Chondrocyte (in vitro differentiated cells): ENCODE results near the gene SLC40A1. TPM values are rescaled to one million over a fixed set of nuclear protein-coding genes. Genes with fewer than 3 reads are reported as not detected.

Experiments
- DNase-seq: peaks from one replicate; pipeline ENCODE4 v3.0.0; 2021; ENCODE audit warnings: mixed read lengths, low spot score
- H3K27ac Mint-ChIP-seq: one replicate; pipeline ENCODE4 v1.8.0; 2021; ENCODE audit warnings: mild to moderate bottlenecking, moderate library complexity, mixed read lengths; ENCODE audit not compliant: unreplicated experiment
- H3K27me3 Mint-ChIP-seq: 2 replicates; pipeline ENCODE4 v1.8.0; 2021; ENCODE audit warnings: low read depth, mixed read lengths
- H3K36me3 Mint-ChIP-seq: 2 replicates; pipeline ENCODE4 v1.8.0; 2021; ENCODE audit warnings: low read depth, mixed read lengths
- H3K4me1 Mint-ChIP-seq: 2 replicates; pipeline ENCODE4 v1.8.0; 2021; ENCODE audit warnings: low read depth, mild to moderate bottlenecking, mixed read lengths
- H3K4me3 Mint-ChIP-seq: one replicate; pipeline ENCODE4 v1.8.0; 2021; ENCODE audit warnings: mild to moderate bottlenecking, moderate library complexity, mixed read lengths; ENCODE audit not compliant: unreplicated experiment
- H3K9me3 Mint-ChIP-seq: 2 replicates; pipeline ENCODE4 v1.8.0; 2021; ENCODE audit warnings: low read depth, mixed read lengths
- total RNA-seq: library from RNA; stranded (reverse); gene quantifications from 3 replicates; pipeline ENCODE4 v1.2.1, GENCODE V29; 2021
- TF ChIP-seq, protein P1 (sequence below): fragments of 200-600 bp; sonication (generic); IDR thresholded peaks from 2 replicates; pipeline ENCODE4 v1.5.0; 2021; ENCODE audit warnings: antibody characterized with exemption, mild to moderate bottlenecking, moderate library complexity

Gene SLC40A1
- total RNA-seq, 1 donor from 2014 or later = 20.3 TPM

DNA sequence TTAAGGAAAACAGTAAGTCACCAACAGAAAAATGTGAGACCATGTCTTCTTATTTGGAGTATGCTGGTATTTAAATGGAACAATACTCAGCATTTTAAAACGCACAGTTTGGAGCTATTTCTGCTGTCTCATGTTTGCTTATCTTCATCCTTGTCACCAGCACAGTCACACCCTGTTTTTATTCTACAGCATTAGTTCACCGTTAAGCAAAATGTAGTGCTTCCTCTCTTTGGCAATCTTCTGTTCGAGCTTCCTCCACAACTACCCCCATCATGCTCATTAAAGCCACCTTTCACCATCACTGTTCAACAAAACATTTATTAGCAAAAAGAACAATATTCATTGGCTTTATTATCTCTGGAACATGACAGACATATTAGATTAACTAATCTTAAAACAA, 64.0 kb downstream of the SLC40A1 start:
- H3K4me3 Mint-ChIP-seq = no peak overlapping the region
- peaks cover 2% of the 10 kb centered on the region for H3K36me3 Mint-ChIP-seq
- TF ChIP-seq, protein P1, sequence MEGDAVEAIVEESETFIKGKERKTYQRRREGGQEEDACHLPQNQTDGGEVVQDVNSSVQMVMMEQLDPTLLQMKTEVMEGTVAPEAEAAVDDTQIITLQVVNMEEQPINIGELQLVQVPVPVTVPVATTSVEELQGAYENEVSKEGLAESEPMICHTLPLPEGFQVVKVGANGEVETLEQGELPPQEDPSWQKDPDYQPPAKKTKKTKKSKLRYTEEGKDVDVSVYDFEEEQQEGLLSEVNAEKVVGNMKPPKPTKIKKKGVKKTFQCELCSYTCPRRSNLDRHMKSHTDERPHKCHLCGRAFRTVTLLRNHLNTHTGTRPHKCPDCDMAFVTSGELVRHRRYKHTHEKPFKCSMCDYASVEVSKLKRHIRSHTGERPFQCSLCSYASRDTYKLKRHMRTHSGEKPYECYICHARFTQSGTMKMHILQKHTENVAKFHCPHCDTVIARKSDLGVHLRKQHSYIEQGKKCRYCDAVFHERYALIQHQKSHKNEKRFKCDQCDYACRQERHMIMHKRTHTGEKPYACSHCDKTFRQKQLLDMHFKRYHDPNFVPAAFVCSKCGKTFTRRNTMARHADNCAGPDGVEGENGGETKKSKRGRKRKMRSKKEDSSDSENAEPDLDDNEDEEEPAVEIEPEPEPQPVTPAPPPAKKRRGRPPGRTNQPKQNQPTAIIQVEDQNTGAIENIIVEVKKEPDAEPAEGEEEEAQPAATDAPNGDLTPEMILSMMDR = no peak
- no peaks in the 10 kb centered on the region for H3K27me3 Mint-ChIP-seq
- peaks cover 16% of the 10 kb centered on the region for H3K4me1 Mint-ChIP-seq
- H3K9me3 Mint-ChIP-seq = peaks cover 15% of the 10 kb centered on the region
- DNase-seq = no peak
- H3K27ac Mint-ChIP-seq = no peak overlapping the region

DNA sequence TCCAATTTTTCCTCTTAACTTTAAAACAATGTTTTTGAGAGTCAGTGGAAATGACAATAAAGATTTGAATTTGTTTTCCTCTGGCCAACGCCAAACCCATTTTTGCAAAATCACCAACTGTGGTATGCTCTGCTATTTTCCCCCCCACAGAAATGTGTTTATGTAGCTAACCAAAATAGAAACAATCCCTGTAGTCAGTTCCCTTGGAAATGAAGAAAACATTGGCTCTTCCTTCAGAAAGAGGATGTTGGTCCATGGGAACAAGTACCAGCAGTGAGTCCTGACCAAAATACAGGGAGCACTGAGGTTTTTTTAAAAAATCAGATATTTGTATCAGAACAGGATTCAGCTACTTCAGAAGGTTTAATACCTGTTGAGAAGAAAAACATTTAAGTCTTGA, 65.3 kb downstream of the SLC40A1 start:
- no peak overlapping the region for H3K27ac Mint-ChIP-seq

DNA sequence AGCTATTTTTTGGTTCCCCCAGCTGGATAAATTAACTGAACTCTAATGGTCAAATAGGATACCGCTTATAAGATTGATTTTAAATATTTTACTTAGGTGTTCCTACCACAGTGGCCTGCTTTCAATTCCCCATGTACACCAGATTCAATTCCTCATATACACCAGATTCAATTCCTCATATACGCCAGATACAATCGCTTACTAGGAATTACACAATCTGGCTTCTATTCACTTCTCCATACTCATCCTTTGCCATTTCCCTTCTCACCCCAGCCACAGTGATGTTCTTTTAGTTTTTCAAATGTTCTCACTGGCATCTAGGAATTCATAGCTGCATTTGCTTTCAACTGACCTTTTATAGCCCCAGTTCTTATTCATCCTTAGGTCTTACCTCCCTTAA, 66.5 kb downstream of the SLC40A1 start:
- H3K27ac Mint-ChIP-seq = no peak overlapping the region
- TF ChIP-seq, protein P1 = no peak
- H3K9me3 Mint-ChIP-seq = peaks cover 18% of the 10 kb centered on the region
- H3K4me1 Mint-ChIP-seq = peaks cover 15% of the 10 kb centered on the region
- H3K27me3 Mint-ChIP-seq = no peaks in the 10 kb centered on the region
- no peak for DNase-seq
- H3K36me3 Mint-ChIP-seq = peaks cover 5% of the 10 kb centered on the region
- H3K4me3 Mint-ChIP-seq = no peak overlapping the region

More for the DNA sequence above, 65.3 kb downstream of the SLC40A1 start:
- no peaks in the 10 kb centered on the region for H3K27me3 Mint-ChIP-seq
- H3K4me1 Mint-ChIP-seq = peaks cover 15% of the 10 kb centered on the region
- H3K4me3 Mint-ChIP-seq = no peak overlapping the region
- H3K9me3 Mint-ChIP-seq = peaks cover 15% of the 10 kb centered on the region
- peaks cover 2% of the 10 kb centered on the region for H3K36me3 Mint-ChIP-seq
- TF ChIP-seq, protein P1 = no peak
- no peak for DNase-seq

DNA sequence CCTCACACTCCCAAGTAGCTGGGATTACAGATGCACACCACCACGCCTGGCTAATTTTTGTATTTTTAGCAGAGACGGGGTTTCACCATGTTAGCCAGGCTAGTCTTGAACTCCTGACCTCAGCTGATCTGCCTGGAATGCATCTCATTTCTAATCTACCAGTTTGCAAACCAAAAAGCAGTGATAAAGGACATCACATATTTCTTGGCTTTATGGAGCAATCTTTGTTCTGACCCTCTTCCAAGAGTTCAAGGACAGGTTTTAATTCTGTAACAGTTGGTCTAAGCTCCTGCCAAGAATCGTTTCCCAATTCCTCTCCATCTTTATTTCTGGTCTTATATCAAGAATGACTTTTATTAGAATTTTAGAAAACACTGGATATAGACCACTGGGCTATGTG, 67.7 kb downstream of the SLC40A1 start:
- Mint-ChIP-seq H3K9me3 (peaks cover 19% of the 10 kb centered on the region), H3K27me3 (no peaks in the 10 kb centered on the region), H3K27ac (no peak overlapping the region), H3K4me3 (no peak overlapping the region), H3K4me1 (peaks cover 10% of the 10 kb centered on the region), H3K36me3 (peaks cover 9% of the 10 kb centered on the region)
- no peak for DNase-seq
- TF ChIP-seq, protein P1 = no peak

DNA sequence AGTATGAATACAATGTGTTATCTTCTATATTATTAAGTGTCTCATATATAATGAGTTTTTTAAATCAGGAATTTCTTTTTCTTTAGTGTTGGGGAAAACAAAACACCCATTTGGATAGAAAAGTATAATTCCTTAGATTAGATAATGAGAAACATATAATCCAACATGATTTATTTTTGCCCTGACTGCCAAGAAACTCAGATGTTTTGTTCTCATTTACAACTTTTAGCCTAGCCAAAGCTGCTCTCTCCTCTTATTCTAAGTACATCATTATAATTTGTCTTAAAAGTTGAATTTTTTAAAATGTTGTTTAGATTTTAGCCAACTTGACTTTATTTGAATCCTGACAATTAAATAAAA, 68.6 kb downstream of the SLC40A1 start:
- TF ChIP-seq, protein P1 = no peak
- Mint-ChIP-seq H3K9me3 (peaks cover 12% of the 10 kb centered on the region), H3K27me3 (no peaks in the 10 kb centered on the region), H3K27ac (no peak overlapping the region), H3K36me3 (peaks cover 7% of the 10 kb centered on the region), H3K4me1 (peaks cover 4% of the 10 kb centered on the region), H3K4me3 (no peak overlapping the region)
- no peak for DNase-seq
